HEK293 (cell line): Measurements from ENCODE around the gene CXorf58.

Source experiments
- CTCF ChIA-PET: fragments of 350-600 bp; formaldehyde crosslinking; extraction: SDS; loops from one replicate; lab custom pipeline; 2021; ENCODE audit warnings: antibody characterized with exemption; lab: Yijun Ruan, JAX
- POLR2A ChIA-PET: fragments of 300-600 bp; formaldehyde crosslinking; extraction: SDS; loops from one replicate; lab custom pipeline; 2020; ENCODE audit warnings: antibody characterized with exemption, inconsistent platforms; lab: Yijun Ruan, JAX
- H3K27ac ChIP-seq: fragments of 200-500 bp; sonication (Bioruptor generic); 2 replicates; pipeline ENCODE4 v1.5.1; 2014; ENCODE audit warnings: low read depth, low read length, control low read depth, inconsistent platforms; ENCODE audit errors: extremely low read depth
- H3K36me3 ChIP-seq, 2 experiments: fragments of 200-500 bp in 1 of 2; sonication (Bioruptor generic) in 1 of 2; 1 replicate in 1 of 2; 2 replicates in 1 of 2; pipeline ENCODE4 v1.5.1; 2014 to 2017; ENCODE audit warnings: inconsistent platforms in 2 of 2, low read length in 2 of 2; ENCODE audit not compliant: control insufficient read depth in 2 of 2, insufficient read depth in 1 of 2
- H3K4me1 ChIP-seq: fragments of 200-500 bp; sonication (Bioruptor generic); 2 replicates; pipeline ENCODE4 v1.5.1; 2014; ENCODE audit warnings: mild to moderate bottlenecking, low read length, inconsistent platforms; ENCODE audit not compliant: control insufficient read depth, insufficient read depth
- H3K4me3 ChIP-seq: 2 replicates; pipeline ENCODE4 v1.5.1; 2011; ENCODE audit warnings: low read depth, mild to moderate bottlenecking, control low read depth, low read length, moderate library complexity
- H3K9me3 ChIP-seq: fragments of 200-500 bp; sonication (Bioruptor generic); 2 replicates; pipeline ENCODE4 v1.5.1; 2014; ENCODE audit warnings: low read depth, low read length, inconsistent platforms; ENCODE audit not compliant: control insufficient read depth, insufficient read depth
- GLI4 ChIP-seq: fragments of 450-650 bp; formaldehyde crosslinking; IDR thresholded peaks from 2 replicates; pipeline ENCODE4 v1.5.1; 2016; ENCODE audit warnings: missing biosample characterization, missing genetic modification characterization
- HOXD13 ChIP-seq: sonication (generic); formaldehyde crosslinking; IDR thresholded peaks from 2 replicates; pipeline ENCODE4 v1.8.0; 2022; ENCODE audit warnings: missing genetic modification reagents, borderline replicate concordance
- KLF8 ChIP-seq: fragments of 450-650 bp; formaldehyde crosslinking; IDR thresholded peaks from 2 replicates; pipeline ENCODE4 v1.5.1; 2016; ENCODE audit warnings: missing biosample characterization, missing genetic modification characterization
- KLF9 ChIP-seq: fragments of 450-650 bp; formaldehyde crosslinking; IDR thresholded peaks from 2 replicates; pipeline ENCODE4 v1.5.1; 2016; ENCODE audit warnings: missing biosample characterization, missing genetic modification characterization, low read depth
- PRDM1 ChIP-seq: fragments of 450-650 bp; formaldehyde crosslinking; IDR thresholded peaks from 2 replicates; pipeline ENCODE4; 2016; ENCODE audit warnings: missing biosample characterization, missing genetic modification characterization
- SP7 ChIP-seq: fragments of 450-650 bp; formaldehyde crosslinking; IDR thresholded peaks from 2 replicates; pipeline ENCODE4 v1.5.1; 2016; ENCODE audit warnings: missing biosample characterization, missing genetic modification characterization
- WT1 ChIP-seq: fragments of 450-650 bp; formaldehyde crosslinking; IDR thresholded peaks from 2 replicates; pipeline ENCODE4 v1.5.1; 2016; ENCODE audit warnings: missing biosample characterization, missing genetic modification characterization
- ZBTB17 ChIP-seq: fragments of 450-650 bp; formaldehyde crosslinking; IDR thresholded peaks from 2 replicates; pipeline ENCODE4 v1.5.1; 2016; ENCODE audit warnings: missing biosample characterization, missing genetic modification characterization
- ZNF133 ChIP-seq: fragments of 450-650 bp; formaldehyde crosslinking; IDR thresholded peaks from 2 replicates; pipeline ENCODE4 v1.5.1; 2016; ENCODE audit warnings: missing biosample characterization, missing genetic modification characterization
- ZNF184 ChIP-seq: fragments of 450-650 bp; IDR thresholded peaks from 2 replicates; pipeline ENCODE4 v1.5.1; 2018; ENCODE audit warnings: missing biosample characterization, mild to moderate bottlenecking, missing genetic modification characterization
- ZNF223 ChIP-seq: fragments of 450-650 bp; formaldehyde crosslinking; IDR thresholded peaks from 2 replicates; pipeline ENCODE4 v1.5.1; 2016; ENCODE audit warnings: missing biosample characterization, missing genetic modification characterization
- ZNF302 ChIP-seq: fragments of 450-650 bp; formaldehyde crosslinking; IDR thresholded peaks from 2 replicates; pipeline ENCODE4 v1.5.1; 2016; ENCODE audit warnings: missing biosample characterization, missing genetic modification characterization, low read depth
- ZNF324 ChIP-seq: fragments of 450-650 bp; formaldehyde crosslinking; IDR thresholded peaks from 2 replicates; pipeline ENCODE4 v1.5.1; 2016; ENCODE audit warnings: missing biosample characterization, missing genetic modification characterization
- ZNF37A ChIP-seq: fragments of 450-650 bp; IDR thresholded peaks from 2 replicates; pipeline ENCODE4 v1.5.1; 2018; ENCODE audit warnings: missing biosample characterization, missing genetic modification characterization
- ZNF404 ChIP-seq: fragments of 450-650 bp; formaldehyde crosslinking; IDR thresholded peaks from 2 replicates; pipeline ENCODE4 v1.5.1; 2017; ENCODE audit warnings: missing biosample characterization, missing genetic modification characterization
- ZNF426 ChIP-seq: fragments of 450-650 bp; formaldehyde crosslinking; IDR thresholded peaks from 2 replicates; pipeline ENCODE4 v1.5.1; 2017; ENCODE audit warnings: missing biosample characterization, missing genetic modification characterization, mild to moderate bottlenecking, inconsistent platforms, moderate library complexity
- ZNF529 ChIP-seq: fragments of 450-650 bp; formaldehyde crosslinking; IDR thresholded peaks from 2 replicates; pipeline ENCODE4 v1.5.1; 2017; ENCODE audit warnings: missing genetic modification characterization, missing biosample characterization; ENCODE audit not compliant: insufficient replicate concordance
- ZNF600 ChIP-seq: fragments of 450-650 bp; formaldehyde crosslinking; IDR thresholded peaks from 2 replicates; pipeline ENCODE4 v1.5.1; 2016; ENCODE audit warnings: missing biosample characterization, missing genetic modification characterization
- ZNF629 ChIP-seq: fragments of 450-650 bp; formaldehyde crosslinking; IDR thresholded peaks from 2 replicates; pipeline ENCODE4 v1.5.1; 2017; ENCODE audit warnings: missing biosample characterization, missing genetic modification characterization
- ZNF639 ChIP-seq: fragments of 450-650 bp; formaldehyde crosslinking; IDR thresholded peaks from 2 replicates; pipeline ENCODE4 v1.5.1; 2016; ENCODE audit warnings: missing biosample characterization, missing genetic modification characterization
- ZSCAN30 ChIP-seq: fragments of 450-650 bp; IDR thresholded peaks from 2 replicates; pipeline ENCODE4 v1.5.1; 2018; ENCODE audit warnings: missing biosample characterization, mild to moderate bottlenecking, missing genetic modification characterization, moderate library complexity
- TF ChIP-seq, protein P1 (sequence below): fragments of 450-650 bp; formaldehyde crosslinking; IDR thresholded peaks from 2 replicates; pipeline ENCODE4 v1.5.1; 2017; ENCODE audit warnings: missing biosample characterization, missing genetic modification characterization
- TF ChIP-seq, protein P2 (sequence below): fragments of 450-650 bp; formaldehyde crosslinking; IDR thresholded peaks from 2 replicates; pipeline ENCODE4 v1.5.1; 2016; ENCODE audit warnings: missing biosample characterization, missing genetic modification characterization
- TF ChIP-seq, protein P3 (sequence below): fragments of 450-650 bp; formaldehyde crosslinking; IDR thresholded peaks from 2 replicates; pipeline ENCODE4 v1.5.1; 2016; ENCODE audit warnings: missing biosample characterization, missing genetic modification characterization
- TF ChIP-seq, protein P4 (sequence below): fragments of 450-650 bp; formaldehyde crosslinking; IDR thresholded peaks from 2 replicates; pipeline ENCODE4 v1.5.1; 2016; ENCODE audit warnings: missing biosample characterization, missing genetic modification characterization

Gene CXorf58

GRCh38 chrX:23896981-23897380 lies 10.8 kb upstream of the CXorf58 start:
- POLR2A ChIA-PET, result interaction anchor here (3.2 kb wide), 1 partner anchor 114 kb away, joined by 27 read pairs; the partner anchor contains the start of gene SAT1
- TF ChIP-seq ZNF639 (tag by site-specific recombination) (no peak), PRDM1 (tag by site-specific recombination) (no peak), ZNF600 (tag by site-specific recombination) (no peak)
- TF ChIP-seq, protein P1, sequence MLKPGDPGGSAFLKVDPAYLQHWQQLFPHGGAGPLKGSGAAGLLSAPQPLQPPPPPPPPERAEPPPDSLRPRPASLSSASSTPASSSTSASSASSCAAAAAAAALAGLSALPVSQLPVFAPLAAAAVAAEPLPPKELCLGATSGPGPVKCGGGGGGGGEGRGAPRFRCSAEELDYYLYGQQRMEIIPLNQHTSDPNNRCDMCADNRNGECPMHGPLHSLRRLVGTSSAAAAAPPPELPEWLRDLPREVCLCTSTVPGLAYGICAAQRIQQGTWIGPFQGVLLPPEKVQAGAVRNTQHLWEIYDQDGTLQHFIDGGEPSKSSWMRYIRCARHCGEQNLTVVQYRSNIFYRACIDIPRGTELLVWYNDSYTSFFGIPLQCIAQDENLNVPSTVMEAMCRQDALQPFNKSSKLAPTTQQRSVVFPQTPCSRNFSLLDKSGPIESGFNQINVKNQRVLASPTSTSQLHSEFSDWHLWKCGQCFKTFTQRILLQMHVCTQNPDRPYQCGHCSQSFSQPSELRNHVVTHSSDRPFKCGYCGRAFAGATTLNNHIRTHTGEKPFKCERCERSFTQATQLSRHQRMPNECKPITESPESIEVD (tag by site-specific recombination), result peak; percentile 90
- TF ChIP-seq, protein P2, sequence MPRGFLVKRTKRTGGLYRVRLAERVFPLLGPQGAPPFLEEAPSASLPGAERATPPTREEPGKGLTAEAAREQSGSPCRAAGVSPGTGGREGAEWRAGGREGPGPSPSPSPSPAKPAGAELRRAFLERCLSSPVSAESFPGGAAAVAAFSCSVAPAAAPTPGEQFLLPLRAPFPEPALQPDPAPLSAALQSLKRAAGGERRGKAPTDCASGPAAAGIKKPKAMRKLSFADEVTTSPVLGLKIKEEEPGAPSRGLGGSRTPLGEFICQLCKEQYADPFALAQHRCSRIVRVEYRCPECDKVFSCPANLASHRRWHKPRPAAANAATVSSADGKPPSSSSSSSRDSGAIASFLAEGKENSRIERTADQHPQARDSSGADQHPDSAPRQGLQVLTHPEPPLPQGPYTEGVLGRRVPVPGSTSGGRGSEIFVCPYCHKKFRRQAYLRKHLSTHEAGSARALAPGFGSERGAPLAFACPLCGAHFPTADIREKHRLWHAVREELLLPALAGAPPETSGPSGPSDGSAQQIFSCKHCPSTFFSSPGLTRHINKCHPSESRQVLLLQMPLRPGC, result no peak
- H3K4me1 ChIP-seq, result peaks cover 12% of the 10 kb centered on the region

DNA sequence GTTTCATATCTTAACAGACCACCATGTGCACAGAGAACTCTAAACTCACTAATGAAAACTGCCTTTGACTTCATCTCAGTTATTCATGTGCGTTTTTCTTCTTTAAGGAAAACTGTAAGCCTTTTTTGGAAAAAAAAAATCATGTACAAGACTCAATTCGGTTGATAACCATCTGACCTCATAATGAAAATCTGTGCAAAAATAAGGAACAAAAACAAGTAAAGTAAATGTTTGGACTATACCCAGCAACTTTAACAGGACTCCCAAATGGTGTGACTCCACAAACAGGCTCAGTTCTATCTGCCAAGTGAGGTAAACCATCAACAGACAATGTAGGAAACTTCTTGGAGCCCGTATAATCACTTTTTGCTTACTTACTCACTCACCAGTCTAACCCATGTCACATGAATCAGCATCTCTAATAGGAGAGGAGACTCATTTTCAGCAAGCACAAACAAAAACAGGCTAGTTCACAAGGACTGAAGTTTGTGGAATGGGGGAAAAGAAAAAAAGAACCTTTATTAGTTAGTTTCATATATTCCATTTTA lies 9.3 kb upstream of the CXorf58 start:
- no peak overlapping the region for H3K27ac ChIP-seq
- no peaks in the 10 kb centered on the region for H3K9me3 ChIP-seq
- H3K36me3 ChIP-seq, result no peaks in the 10 kb centered on the region; a peak in 1 of 3 replicates
- ChIA-PET CTCF (interaction anchor here (0.6 to 1.0 kb wide), 3 partner anchors 10 to 211 kb away, joined by 3 to 8 read pairs (median 3); no protein-coding TSS in a partner anchor), POLR2A (interaction anchor here (0.6 to 3.2 kb wide), 3 partner anchors 9 to 115 kb away, joined by 4 to 27 read pairs (median 7); partner anchors contain the start of gene SAT1)
- H3K4me3 ChIP-seq, result no peak overlapping the region
- peaks cover 15% of the 10 kb centered on the region for H3K4me1 ChIP-seq
- TF ChIP-seq, protein P3, sequence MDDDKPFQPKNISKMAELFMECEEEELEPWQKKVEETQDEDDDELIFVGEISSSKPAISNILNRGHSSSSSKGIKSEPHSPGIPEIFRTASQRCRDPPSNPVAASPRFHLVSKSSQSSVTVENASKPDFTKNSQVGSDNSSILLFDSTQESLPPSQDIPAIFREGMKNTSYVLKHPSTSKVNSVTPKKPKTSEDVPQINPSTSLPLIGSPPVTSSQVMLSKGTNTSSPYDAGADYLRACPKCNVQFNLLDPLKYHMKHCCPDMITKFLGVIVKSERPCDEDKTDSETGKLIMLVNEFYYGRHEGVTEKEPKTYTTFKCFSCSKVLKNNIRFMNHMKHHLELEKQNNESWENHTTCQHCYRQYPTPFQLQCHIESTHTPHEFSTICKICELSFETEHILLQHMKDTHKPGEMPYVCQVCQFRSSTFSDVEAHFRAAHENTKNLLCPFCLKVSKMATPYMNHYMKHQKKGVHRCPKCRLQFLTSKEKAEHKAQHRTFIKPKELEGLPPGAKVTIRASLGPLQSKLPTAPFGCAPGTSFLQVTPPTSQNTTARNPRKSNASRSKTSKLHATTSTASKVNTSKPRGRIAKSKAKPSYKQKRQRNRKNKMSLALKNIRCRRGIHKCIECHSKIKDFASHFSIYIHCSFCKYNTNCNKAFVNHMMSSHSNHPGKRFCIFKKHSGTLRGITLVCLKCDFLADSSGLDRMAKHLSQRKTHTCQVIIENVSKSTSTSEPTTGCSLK, result no peak
- TF ChIP-seq GLI4, result no peak
- no peak for TF ChIP-seq ZBTB17 (tag by site-specific recombination)
- no peak for TF ChIP-seq KLF8
- no peak for TF ChIP-seq WT1
- TF ChIP-seq ZNF223, result no peak
- TF ChIP-seq ZNF324 (tag by site-specific recombination), result no peak
- TF ChIP-seq HOXD13 (CRISPR knock-in tag), result no peak
- no peak for TF ChIP-seq KLF9 (tag by site-specific recombination)
- TF ChIP-seq ZNF529 (tag by site-specific recombination), result no peak
- TF ChIP-seq ZNF184 (tag by site-specific recombination), result peak; percentile 32; the same call in 1 of the 2 replicates
- TF ChIP-seq ZNF302 (tag by site-specific recombination), result no peak
- TF ChIP-seq ZNF426 (tag by site-specific recombination), result no peak
- TF ChIP-seq SP7 (tag by site-specific recombination), result no peak
- no peak for TF ChIP-seq ZNF37A (tag by site-specific recombination)
- no peak for TF ChIP-seq ZNF133 (tag by site-specific recombination)
- 0 out of 2 replicates have a peak, but pooled peaks have one; percentile 14 for TF ChIP-seq ZNF629 (tag by site-specific recombination)
- TF ChIP-seq ZNF404, result no peak
- TF ChIP-seq, protein P4, sequence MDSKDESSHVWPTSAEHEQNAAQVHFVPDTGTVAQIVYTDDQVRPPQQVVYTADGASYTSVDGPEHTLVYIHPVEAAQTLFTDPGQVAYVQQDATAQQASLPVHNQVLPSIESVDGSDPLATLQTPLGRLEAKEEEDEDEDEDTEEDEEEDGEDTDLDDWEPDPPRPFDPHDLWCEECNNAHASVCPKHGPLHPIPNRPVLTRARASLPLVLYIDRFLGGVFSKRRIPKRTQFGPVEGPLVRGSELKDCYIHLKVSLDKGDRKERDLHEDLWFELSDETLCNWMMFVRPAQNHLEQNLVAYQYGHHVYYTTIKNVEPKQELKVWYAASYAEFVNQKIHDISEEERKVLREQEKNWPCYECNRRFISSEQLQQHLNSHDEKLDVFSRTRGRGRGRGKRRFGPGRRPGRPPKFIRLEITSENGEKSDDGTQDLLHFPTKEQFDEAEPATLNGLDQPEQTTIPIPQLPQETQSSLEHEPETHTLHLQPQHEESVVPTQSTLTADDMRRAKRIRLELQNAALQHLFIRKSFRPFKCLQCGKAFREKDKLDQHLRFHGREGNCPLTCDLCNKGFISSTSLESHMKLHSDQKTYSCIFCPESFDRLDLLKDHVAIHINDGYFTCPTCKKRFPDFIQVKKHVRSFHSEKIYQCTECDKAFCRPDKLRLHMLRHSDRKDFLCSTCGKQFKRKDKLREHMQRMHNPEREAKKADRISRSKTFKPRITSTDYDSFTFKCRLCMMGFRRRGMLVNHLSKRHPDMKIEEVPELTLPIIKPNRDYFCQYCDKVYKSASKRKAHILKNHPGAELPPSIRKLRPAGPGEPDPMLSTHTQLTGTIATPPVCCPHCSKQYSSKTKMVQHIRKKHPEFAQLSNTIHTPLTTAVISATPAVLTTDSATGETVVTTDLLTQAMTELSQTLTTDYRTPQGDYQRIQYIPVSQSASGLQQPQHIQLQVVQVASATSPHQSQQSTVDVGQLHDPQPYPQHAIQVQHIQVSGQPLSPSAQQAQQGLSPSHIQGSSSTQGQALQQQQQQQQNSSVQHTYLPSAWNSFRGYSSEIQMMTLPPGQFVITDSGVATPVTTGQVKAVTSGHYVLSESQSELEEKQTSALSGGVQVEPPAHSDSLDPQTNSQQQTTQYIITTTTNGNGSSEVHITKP (tag by site-specific recombination), result 0 out of 2 replicates have a peak, but pooled peaks have one; percentile 15
- TF ChIP-seq ZSCAN30, result no peak

More at GRCh38 chrX:23896981-23897380, 10.8 kb upstream of the CXorf58 start:
- peaks cover 0 to 7% of the 10 kb centered on the region in 2 experiments; a peak in 1 of 3 replicates for H3K36me3 ChIP-seq
- H3K4me3 ChIP-seq, result no peak overlapping the region
- CTCF ChIA-PET, result interaction anchor here (0.7 to 2.2 kb wide), 4 partner anchors 140 to 200 kb away, joined by 3 to 5 read pairs (median 3); no protein-coding TSS in a partner anchor
- H3K27ac ChIP-seq, result no peak overlapping the region
- H3K9me3 ChIP-seq, result no peaks in the 10 kb centered on the region
